OCI-LY3 (cell line): Measurements from ENCODE around the gene NPPB.
"Not testable (repeated sequence)": the region's sequence is repeated elsewhere in the genome, so short reads cannot be mapped to it uniquely, and the experiment has no call there.

ENCODE experiments used
- H2AFZ ChIP-seq: fragments of 200-600, 300-600 bp; shearing (Covaris generic); 2 replicates; pipeline ENCODE4 v1.6.0; 2014; ENCODE audit warnings: antibody characterized with exemption, low read depth, low read length
- H3K27ac ChIP-seq: fragments of 200-600, 300-600 bp; sonication (generic); 2 replicates; pipeline ENCODE4 v1.5.1; 2014; ENCODE audit warnings: mild to moderate bottlenecking, low read length, moderate library complexity, mixed read lengths
- H3K27me3 ChIP-seq: fragments of 200-600, 300-600 bp; sonication (generic); 2 replicates; pipeline ENCODE4 v1.6.1; 2014; ENCODE audit warnings: low read depth, low read length, mixed read lengths
- H3K36me3 ChIP-seq: fragments of 200-600, 300-600 bp; sonication (generic); replicated peaks from 2 replicates; pipeline ENCODE3; 2014; ENCODE audit warnings: low read depth, low read length, mixed read lengths
- H3K4me1 ChIP-seq: fragments of 300-600, 200-600 bp; sonication (generic); 2 replicates; pipeline ENCODE4 v1.6.1; 2014; ENCODE audit warnings: low read length, mixed read lengths
- H3K4me2 ChIP-seq: fragments of 200-600, 300-600 bp; sonication (generic); 2 replicates; pipeline ENCODE4 v1.6.1; 2014; ENCODE audit warnings: low read length, mixed read lengths
- H3K4me3 ChIP-seq: fragments of 300-600, 200-600 bp; sonication (generic); 2 replicates; pipeline ENCODE4 v1.5.1; 2014; ENCODE audit warnings: antibody characterized with exemption, mild to moderate bottlenecking, low read length, moderate library complexity
- H3K79me2 ChIP-seq: fragments of 300-600, 200-600 bp; shearing (Covaris generic); 2 replicates; pipeline ENCODE4 v1.6.1; 2014; ENCODE audit warnings: mild to moderate bottlenecking, low read length, mixed read lengths
- H3K9ac ChIP-seq: fragments of 300-600, 200-600 bp; shearing (Covaris generic); 2 replicates; pipeline ENCODE4 v1.6.0; 2014; ENCODE audit warnings: mild to moderate bottlenecking, low read length, moderate library complexity
- H3K9me3 ChIP-seq: fragments of 200-600, 300-600 bp; shearing (Covaris generic); 2 replicates; pipeline ENCODE4 v1.6.1; 2014; ENCODE audit warnings: low read length, mixed read lengths; ENCODE audit not compliant: insufficient read depth
- H4K20me1 ChIP-seq: fragments of 200-600, 300-600 bp; sonication (generic); 2 replicates; pipeline ENCODE4 v1.6.1; 2016; ENCODE audit warnings: low read length, mixed read lengths; ENCODE audit not compliant: insufficient read depth
- CTCF ChIP-seq: fragments of 200-600, 300-600 bp; sonication (generic); IDR thresholded peaks from 2 replicates; pipeline ENCODE4 v1.5.1; 2014; ENCODE audit warnings: antibody characterized with exemption, low read length, low read depth
- EZH2phosphoT487 ChIP-seq: fragments of 200-600 bp; shearing (Covaris generic); IDR thresholded peaks from 2 replicates; pipeline ENCODE4 v1.6.1; 2018; ENCODE audit warnings: antibody characterized with exemption, mixed run types, low read depth

The NPPB gene

DNA sequence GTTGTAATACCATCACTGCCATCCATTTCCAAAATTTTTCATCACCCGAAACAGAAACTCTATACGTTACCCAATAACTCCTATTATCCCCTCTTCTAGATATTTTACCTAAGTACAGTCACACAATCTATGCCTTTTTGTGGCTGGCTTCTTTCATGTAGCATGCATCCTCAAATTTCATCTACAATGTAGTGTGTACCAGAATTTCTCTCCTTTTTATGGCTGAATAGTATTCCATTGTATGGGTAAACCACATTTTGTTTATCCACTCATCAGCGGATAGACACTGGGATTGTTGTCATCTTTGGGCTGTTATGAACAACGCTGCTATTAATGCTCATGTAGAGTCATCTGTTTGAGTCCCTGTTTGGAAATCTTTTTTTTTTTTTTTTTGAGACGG is 46.2 kb upstream of the NPPB start:
- no peak overlapping the region for H2AFZ ChIP-seq
- H3K4me2 ChIP-seq = no peak overlapping the region
- no peaks in the 10 kb centered on the region for H4K20me1 ChIP-seq
- H3K36me3 ChIP-seq = no peaks in the 10 kb centered on the region
- H3K9ac ChIP-seq = no peak overlapping the region
- H3K4me1 ChIP-seq = peaks cover 20% of the 10 kb centered on the region
- TF ChIP-seq CTCF (no peak), EZH2phosphoT487 (no peak)
- no peaks in the 10 kb centered on the region for H3K27me3 ChIP-seq
- H3K4me3 ChIP-seq = no peak overlapping the region
- H3K9me3 ChIP-seq = no peaks in the 10 kb centered on the region
- H3K79me2 ChIP-seq = no peaks in the 10 kb centered on the region
- no peak overlapping the region for H3K27ac ChIP-seq

GRCh38 chr1:11904156-11904555 is 45.4 kb upstream of the NPPB start:
- H3K4me1 ChIP-seq = peaks cover 17% of the 10 kb centered on the region
- not testable (repeated sequence) for H2AFZ ChIP-seq, H3K9ac ChIP-seq, H3K27ac ChIP-seq, H4K20me1 ChIP-seq, H3K36me3 ChIP-seq, H3K27me3 ChIP-seq, H3K4me2 ChIP-seq, H3K9me3 ChIP-seq, H3K4me3 ChIP-seq, H3K79me2 ChIP-seq

DNA sequence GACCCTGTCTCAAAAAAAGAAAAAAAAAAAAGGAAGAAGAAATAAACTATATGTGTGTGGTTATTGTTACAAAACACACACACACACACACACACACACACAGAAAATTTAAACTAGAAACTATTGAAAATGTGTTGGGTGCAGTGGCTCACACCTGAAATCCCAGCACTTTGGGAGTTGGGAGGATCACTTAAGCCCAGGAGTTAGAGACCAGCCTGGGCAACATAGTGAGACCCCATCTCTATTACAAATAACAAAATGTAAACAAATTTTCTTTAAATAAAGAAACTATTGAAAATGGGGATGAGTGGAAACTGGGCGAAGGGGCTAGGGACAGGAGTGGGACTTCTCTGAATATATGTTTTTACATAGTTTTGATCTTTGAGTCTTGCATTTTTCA is 44.5 kb upstream of the NPPB start:
- H3K9ac ChIP-seq = no peak overlapping the region
- H3K9me3 ChIP-seq = no peaks in the 10 kb centered on the region
- TF ChIP-seq CTCF = no peak
- TF ChIP-seq EZH2phosphoT487 = no peak
- no peaks in the 10 kb centered on the region for H4K20me1 ChIP-seq
- H3K27ac ChIP-seq = no peak overlapping the region
- H3K4me3 ChIP-seq = no peak overlapping the region
- H3K4me1 ChIP-seq = peaks cover 15% of the 10 kb centered on the region
- H3K36me3 ChIP-seq = no peaks in the 10 kb centered on the region
- H3K4me2 ChIP-seq = no peak overlapping the region
- no peaks in the 10 kb centered on the region for H3K27me3 ChIP-seq
- H3K79me2 ChIP-seq = no peaks in the 10 kb centered on the region
- H2AFZ ChIP-seq = no peak overlapping the region

DNA sequence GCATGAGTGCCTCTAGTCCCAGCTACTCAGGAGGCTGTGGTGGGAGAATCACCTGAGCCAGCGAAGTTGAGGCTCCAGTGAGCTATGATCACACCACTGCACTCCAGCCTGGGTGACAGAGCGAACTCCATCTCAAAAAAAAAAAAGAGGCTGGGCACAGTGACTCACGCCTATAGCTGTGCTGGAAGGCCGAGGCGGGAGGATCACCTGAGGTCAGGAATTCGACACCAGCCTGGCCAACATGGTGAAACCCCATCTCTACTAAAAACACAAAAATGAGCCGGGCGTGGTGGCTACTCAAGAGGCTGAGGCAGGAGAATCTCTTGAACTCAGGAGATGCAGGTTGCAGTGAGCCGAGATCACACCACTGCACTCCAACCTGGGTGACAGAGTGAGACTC is 42.7 kb upstream of the NPPB start:
- H3K27ac ChIP-seq, H3K36me3 ChIP-seq, H3K4me3 ChIP-seq, H2AFZ ChIP-seq, H3K9ac ChIP-seq, H3K27me3 ChIP-seq, H3K79me2 ChIP-seq, H3K4me2 ChIP-seq, H4K20me1 ChIP-seq, H3K9me3 ChIP-seq: not testable (repeated sequence)
- H3K4me1 ChIP-seq = peaks cover 10% of the 10 kb centered on the region

DNA sequence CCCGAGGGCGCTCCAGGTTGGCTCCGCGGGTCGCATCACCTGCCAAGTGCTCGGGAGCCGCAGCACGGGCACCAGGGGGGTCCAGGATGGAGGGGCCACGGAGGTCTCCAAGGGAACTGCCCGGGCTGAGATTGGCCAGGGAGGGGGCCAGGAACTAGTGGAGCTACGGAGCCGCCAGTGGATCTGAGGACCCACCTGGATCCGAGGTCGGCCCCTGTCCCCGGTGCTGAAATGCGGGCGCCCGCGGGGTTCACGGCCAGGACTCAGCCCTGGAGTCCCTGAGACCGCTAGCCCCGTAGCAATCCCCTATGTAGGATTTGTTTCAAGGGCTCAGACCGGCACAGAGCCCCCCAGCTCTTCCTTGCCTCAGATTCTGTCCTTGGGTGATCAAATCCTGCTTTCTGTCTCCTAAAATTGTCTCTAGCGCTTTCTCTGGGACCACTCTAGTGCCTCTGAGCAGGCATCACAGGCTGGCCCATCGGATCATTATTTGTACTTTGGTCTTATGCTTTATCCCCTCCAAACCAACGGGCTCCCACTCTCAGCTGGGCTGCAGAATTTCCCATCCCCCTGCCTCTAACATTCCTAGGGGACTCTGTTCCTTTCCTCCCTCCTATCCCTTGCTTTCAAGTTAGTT is 40.2 kb upstream of the NPPB start:
- H3K27ac ChIP-seq = no peak overlapping the region
- TF ChIP-seq CTCF (no peak), EZH2phosphoT487 (no peak)
- no peaks in the 10 kb centered on the region for H3K9me3 ChIP-seq
- H2AFZ ChIP-seq = no peak overlapping the region
- no peaks in the 10 kb centered on the region for H4K20me1 ChIP-seq
- H3K27me3 ChIP-seq = no peaks in the 10 kb centered on the region
- peaks cover 10% of the 10 kb centered on the region for H3K4me1 ChIP-seq
- H3K4me3 ChIP-seq = no peak overlapping the region
- H3K9ac ChIP-seq = no peak overlapping the region
- no peaks in the 10 kb centered on the region for H3K36me3 ChIP-seq
- H3K79me2 ChIP-seq = no peaks in the 10 kb centered on the region
- no peak overlapping the region for H3K4me2 ChIP-seq
